HL-60 (cell line): ENCODE data around the gene KLHL10.

Source experiments
- GABPA ChIP-seq: IDR thresholded peaks from 2 replicates; pipeline ENCODE4 v1.6.1; 2012; ENCODE audit warnings: low read depth
- POLR2AphosphoS5 ChIP-seq: IDR thresholded peaks from 2 replicates; pipeline ENCODE4 v1.6.1; 2012; ENCODE audit warnings: low read depth
- TF ChIP-seq, protein P1 (sequence below): IDR thresholded peaks from one replicate; pipeline ENCODE4 v1.5.1; 2011; ENCODE audit warnings: low read length, control low read depth, inconsistent platforms; ENCODE audit not compliant: insufficient read depth
- TF ChIP-seq, protein P2 (sequence below): IDR thresholded peaks from 2 replicates; pipeline ENCODE4 v1.6.1; 2012; ENCODE audit warnings: low read depth; ENCODE audit not compliant: insufficient replicate concordance

DNA sequence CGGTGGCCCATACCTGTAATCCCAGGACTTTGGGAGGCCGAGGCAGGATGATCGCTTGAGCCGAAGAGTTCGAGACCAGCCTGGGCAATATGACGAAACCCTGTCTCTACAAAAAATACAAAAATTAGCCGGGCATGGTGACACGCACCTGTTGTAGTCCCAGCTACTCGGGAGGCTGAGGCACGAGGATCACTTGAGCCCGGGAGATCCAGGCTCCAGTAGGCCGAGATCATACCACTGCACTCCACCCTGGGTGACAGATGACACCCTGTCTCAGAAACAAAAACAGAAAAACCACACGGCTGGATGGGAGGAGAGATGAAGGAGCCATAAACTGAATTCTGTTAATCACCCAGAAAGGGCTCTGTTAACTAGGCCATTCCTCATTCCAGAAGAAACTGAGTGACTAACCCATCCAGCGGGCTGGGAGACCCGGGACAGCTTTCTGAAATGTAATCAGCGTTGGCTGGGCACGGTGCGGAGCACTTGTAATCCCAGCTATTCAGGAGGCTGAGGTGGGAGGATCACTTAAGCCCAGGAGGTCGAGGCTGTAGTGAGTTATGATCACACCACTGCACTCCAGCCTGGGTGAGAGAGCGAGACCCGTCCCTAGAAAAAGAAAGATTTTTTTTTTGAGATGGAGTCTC, 952 bp upstream of the KLHL10 start:
- TF ChIP-seq, protein P1, sequence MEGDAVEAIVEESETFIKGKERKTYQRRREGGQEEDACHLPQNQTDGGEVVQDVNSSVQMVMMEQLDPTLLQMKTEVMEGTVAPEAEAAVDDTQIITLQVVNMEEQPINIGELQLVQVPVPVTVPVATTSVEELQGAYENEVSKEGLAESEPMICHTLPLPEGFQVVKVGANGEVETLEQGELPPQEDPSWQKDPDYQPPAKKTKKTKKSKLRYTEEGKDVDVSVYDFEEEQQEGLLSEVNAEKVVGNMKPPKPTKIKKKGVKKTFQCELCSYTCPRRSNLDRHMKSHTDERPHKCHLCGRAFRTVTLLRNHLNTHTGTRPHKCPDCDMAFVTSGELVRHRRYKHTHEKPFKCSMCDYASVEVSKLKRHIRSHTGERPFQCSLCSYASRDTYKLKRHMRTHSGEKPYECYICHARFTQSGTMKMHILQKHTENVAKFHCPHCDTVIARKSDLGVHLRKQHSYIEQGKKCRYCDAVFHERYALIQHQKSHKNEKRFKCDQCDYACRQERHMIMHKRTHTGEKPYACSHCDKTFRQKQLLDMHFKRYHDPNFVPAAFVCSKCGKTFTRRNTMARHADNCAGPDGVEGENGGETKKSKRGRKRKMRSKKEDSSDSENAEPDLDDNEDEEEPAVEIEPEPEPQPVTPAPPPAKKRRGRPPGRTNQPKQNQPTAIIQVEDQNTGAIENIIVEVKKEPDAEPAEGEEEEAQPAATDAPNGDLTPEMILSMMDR: no peak
- TF ChIP-seq GABPA (no peak), POLR2AphosphoS5 (no peak)
- TF ChIP-seq, protein P2, sequence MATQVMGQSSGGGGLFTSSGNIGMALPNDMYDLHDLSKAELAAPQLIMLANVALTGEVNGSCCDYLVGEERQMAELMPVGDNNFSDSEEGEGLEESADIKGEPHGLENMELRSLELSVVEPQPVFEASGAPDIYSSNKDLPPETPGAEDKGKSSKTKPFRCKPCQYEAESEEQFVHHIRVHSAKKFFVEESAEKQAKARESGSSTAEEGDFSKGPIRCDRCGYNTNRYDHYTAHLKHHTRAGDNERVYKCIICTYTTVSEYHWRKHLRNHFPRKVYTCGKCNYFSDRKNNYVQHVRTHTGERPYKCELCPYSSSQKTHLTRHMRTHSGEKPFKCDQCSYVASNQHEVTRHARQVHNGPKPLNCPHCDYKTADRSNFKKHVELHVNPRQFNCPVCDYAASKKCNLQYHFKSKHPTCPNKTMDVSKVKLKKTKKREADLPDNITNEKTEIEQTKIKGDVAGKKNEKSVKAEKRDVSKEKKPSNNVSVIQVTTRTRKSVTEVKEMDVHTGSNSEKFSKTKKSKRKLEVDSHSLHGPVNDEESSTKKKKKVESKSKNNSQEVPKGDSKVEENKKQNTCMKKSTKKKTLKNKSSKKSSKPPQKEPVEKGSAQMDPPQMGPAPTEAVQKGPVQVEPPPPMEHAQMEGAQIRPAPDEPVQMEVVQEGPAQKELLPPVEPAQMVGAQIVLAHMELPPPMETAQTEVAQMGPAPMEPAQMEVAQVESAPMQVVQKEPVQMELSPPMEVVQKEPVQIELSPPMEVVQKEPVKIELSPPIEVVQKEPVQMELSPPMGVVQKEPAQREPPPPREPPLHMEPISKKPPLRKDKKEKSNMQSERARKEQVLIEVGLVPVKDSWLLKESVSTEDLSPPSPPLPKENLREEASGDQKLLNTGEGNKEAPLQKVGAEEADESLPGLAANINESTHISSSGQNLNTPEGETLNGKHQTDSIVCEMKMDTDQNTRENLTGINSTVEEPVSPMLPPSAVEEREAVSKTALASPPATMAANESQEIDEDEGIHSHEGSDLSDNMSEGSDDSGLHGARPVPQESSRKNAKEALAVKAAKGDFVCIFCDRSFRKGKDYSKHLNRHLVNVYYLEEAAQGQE: no peak
